HL-60 (cell line): ENCODE data around the gene DUSP5.
"Not testable (repeated sequence)": the region's sequence is repeated elsewhere in the genome, so short reads cannot be mapped to it uniquely, and the experiment has no call there.

Experiments used
- DNase-seq, 2 experiments: peaks; one replicate each; pipeline ENCODE4 v3.0.0-alpha.2; 2010 to 2020; ENCODE audit warnings: low read depth in 1 of 2, low spot score in 1 of 2
- H3K27ac ChIP-seq: fragments of 250-450 bp; sonication (Bioruptor Pico); replicated peaks from 2 replicates; pipeline ENCODE4 v1.5.1; 2020; ENCODE audit warnings: mild to moderate bottlenecking, moderate library complexity
- H3K27me3 ChIP-seq: fragments of 250-450 bp; sonication (Bioruptor Pico); 2 replicates; pipeline ENCODE4 v1.5.1; 2021; ENCODE audit warnings: mild to moderate bottlenecking, moderate library complexity; ENCODE audit not compliant: insufficient read depth, poor library complexity, severe bottlenecking
- H3K4me3 ChIP-seq: replicated peaks from 2 replicates; pipeline ENCODE4 v1.5.1; 2011; ENCODE audit warnings: mild to moderate bottlenecking, control low read depth, low read length; ENCODE audit not compliant: insufficient read depth
- GABPA ChIP-seq: IDR thresholded peaks from 2 replicates; pipeline ENCODE4 v1.6.1; 2012; ENCODE audit warnings: low read depth
- POLR2AphosphoS5 ChIP-seq: IDR thresholded peaks from 2 replicates; pipeline ENCODE4 v1.6.1; 2012; ENCODE audit warnings: low read depth
- SPI1 ChIP-seq: IDR thresholded peaks from 2 replicates; pipeline ENCODE4 v1.6.1; 2012; ENCODE audit warnings: low read depth, mild to moderate bottlenecking, borderline replicate concordance
- TF ChIP-seq, protein P1 (sequence below): IDR thresholded peaks from one replicate; pipeline ENCODE4 v1.5.1; 2011; ENCODE audit warnings: low read length, control low read depth, inconsistent platforms; ENCODE audit not compliant: insufficient read depth
- TF ChIP-seq, protein P2 (sequence below): IDR thresholded peaks from 2 replicates; pipeline ENCODE4 v1.6.1; 2012; ENCODE audit warnings: low read depth; ENCODE audit not compliant: insufficient replicate concordance

Gene DUSP5

DNA sequence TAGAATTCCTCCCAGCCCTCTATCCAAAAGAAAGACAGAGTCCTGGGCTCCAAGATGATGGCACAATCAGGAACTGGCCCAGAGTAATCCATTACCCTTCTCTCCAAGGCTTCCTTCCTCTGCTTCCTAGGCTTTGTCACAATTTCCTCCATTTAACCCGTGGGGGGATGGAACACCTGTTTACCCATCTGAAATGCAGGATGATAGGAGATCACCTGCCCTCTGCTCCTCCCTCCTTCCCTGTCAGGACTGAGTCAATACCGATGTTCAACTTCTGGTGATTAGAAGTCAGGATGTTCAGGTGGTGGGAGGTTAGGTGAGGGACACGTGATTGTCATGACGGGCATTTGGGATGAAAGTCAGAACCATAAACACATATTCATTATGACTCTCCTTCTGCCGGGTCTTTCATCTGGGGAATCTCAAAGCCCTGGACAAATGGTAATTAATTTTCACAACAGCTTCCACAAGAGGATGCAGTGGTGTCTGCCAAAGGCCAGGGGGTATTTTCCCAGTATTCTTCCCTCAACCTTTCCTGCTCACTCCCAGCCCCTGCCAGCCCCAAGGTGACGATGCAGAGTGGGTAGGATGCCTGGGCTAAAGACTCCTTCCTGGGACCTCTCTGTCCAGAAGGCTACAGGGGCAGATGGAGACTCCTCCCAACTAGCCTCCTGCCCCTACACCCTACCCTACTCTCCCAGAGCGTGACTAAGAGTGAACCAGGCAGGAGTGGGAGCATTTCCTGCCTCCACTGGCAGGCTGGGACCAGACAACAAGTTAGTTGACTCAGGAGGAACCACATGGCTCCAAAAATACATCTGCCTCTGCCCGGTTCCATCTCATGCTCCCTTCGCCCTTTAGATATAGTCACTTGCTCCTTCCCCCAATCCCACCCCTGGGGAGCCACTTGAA is 27.9 kb downstream of the DUSP5 start:
- H3K27ac ChIP-seq: no peak overlapping the region
- no peaks in the 10 kb centered on the region for H3K27me3 ChIP-seq
- DNase-seq: no peak
- TF ChIP-seq GABPA (no peak), SPI1 (no peak), POLR2AphosphoS5 (no peak)
- TF ChIP-seq, protein P1, sequence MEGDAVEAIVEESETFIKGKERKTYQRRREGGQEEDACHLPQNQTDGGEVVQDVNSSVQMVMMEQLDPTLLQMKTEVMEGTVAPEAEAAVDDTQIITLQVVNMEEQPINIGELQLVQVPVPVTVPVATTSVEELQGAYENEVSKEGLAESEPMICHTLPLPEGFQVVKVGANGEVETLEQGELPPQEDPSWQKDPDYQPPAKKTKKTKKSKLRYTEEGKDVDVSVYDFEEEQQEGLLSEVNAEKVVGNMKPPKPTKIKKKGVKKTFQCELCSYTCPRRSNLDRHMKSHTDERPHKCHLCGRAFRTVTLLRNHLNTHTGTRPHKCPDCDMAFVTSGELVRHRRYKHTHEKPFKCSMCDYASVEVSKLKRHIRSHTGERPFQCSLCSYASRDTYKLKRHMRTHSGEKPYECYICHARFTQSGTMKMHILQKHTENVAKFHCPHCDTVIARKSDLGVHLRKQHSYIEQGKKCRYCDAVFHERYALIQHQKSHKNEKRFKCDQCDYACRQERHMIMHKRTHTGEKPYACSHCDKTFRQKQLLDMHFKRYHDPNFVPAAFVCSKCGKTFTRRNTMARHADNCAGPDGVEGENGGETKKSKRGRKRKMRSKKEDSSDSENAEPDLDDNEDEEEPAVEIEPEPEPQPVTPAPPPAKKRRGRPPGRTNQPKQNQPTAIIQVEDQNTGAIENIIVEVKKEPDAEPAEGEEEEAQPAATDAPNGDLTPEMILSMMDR: no peak
- TF ChIP-seq, protein P2, sequence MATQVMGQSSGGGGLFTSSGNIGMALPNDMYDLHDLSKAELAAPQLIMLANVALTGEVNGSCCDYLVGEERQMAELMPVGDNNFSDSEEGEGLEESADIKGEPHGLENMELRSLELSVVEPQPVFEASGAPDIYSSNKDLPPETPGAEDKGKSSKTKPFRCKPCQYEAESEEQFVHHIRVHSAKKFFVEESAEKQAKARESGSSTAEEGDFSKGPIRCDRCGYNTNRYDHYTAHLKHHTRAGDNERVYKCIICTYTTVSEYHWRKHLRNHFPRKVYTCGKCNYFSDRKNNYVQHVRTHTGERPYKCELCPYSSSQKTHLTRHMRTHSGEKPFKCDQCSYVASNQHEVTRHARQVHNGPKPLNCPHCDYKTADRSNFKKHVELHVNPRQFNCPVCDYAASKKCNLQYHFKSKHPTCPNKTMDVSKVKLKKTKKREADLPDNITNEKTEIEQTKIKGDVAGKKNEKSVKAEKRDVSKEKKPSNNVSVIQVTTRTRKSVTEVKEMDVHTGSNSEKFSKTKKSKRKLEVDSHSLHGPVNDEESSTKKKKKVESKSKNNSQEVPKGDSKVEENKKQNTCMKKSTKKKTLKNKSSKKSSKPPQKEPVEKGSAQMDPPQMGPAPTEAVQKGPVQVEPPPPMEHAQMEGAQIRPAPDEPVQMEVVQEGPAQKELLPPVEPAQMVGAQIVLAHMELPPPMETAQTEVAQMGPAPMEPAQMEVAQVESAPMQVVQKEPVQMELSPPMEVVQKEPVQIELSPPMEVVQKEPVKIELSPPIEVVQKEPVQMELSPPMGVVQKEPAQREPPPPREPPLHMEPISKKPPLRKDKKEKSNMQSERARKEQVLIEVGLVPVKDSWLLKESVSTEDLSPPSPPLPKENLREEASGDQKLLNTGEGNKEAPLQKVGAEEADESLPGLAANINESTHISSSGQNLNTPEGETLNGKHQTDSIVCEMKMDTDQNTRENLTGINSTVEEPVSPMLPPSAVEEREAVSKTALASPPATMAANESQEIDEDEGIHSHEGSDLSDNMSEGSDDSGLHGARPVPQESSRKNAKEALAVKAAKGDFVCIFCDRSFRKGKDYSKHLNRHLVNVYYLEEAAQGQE: no peak
- no peak overlapping the region for H3K4me3 ChIP-seq

DNA sequence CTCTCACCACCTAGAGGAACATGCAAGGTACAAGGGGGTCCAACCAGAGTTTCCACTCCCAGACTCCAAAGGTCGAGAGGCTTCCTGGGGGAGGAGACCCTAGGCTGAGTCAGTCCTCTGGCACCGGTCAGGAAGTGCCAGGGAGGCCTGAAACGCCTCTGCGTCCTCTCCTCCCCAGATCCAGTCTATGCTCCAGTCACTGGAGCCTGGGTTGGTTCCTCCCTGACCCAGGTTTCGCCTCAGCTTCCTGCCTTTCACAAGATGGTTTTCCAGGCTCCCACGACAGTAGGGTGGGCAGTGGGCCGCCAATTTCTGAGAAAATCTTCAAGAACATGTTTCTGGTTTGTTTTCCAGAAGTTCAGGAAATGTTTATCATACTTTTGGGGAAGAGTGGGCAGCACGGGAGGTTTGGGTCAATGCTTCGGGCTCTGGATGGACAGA is 30.0 kb downstream of the DUSP5 start:
- H3K27me3 ChIP-seq: no peaks in the 10 kb centered on the region
- H3K27ac ChIP-seq: no peak overlapping the region
- no peak for DNase-seq
- no peak overlapping the region for H3K4me3 ChIP-seq
- no peak for TF ChIP-seq SPI1
- TF ChIP-seq, protein P2: no peak
- TF ChIP-seq POLR2AphosphoS5: no peak
- TF ChIP-seq, protein P1: no peak
- TF ChIP-seq GABPA: no peak

DNA sequence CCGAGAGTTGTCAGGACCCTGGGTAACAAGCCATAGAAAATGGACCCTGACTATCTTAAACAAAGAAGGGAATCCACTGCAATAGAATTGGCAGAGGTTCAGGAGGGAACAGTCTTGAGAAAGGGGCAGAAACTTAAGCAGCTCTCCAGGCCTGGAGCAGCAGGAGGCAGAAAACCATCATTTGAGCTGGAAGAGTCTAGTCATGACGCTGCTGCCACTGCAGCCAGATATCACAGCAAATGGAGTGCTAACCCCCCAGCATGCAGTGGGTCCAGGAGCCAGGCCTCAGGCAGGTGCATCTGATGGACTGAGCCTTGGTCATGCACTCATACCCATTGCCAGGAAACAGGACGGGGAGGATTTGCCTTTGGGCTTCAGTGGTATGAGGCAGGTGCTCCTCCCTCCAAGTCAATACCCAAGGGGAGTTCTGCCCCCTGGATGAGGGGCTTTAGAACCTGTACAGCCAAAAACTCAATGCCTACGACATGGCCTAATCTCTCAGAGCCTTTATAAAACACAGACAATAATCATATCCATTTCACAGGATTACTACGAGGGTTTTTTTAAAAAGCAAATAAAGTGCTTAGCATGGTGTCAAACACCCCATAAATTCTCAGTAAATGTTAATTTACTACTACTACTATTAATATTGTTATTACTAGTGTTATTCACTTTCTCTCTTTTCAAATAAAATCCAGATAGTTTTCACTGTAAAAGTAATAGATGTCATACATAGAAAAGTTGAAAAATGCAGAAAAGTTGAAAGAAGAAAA is 30.7 kb downstream of the DUSP5 start:
- TF ChIP-seq, protein P1: no peak
- TF ChIP-seq, protein P2: no peak
- no peak for TF ChIP-seq SPI1
- TF ChIP-seq GABPA: no peak
- no peak for TF ChIP-seq POLR2AphosphoS5
- DNase-seq: no peak
- Histone ChIP-seq H3K27me3 (no peaks in the 10 kb centered on the region), H3K4me3 (no peak overlapping the region), H3K27ac (no peak overlapping the region)

DNA sequence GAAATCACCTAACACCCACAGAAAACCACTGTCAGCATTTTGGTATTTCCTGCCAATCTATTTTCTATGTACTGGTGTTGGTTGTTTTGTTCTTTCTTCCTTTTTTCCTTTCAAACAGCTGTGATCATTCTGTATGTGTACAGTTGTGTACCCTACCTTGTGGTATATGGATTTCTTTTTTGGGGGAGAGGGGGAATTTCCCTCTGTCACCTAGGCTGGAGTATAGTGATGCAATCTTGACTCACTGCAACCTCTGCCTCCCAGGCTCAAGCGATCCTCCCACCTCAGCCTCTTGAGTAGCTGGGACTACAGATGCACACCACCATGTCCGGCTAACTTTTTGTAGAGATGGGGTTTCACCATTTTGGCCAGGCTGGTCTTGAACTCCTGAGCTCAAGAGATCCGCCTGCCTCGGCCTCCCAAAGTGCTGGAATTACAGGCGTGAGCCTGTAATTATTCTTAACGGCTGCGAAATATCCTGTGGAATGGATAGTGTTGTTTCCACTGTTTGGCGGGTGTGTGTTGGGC is 31.4 kb downstream of the DUSP5 start:
- not testable (repeated sequence) for H3K27me3 ChIP-seq, DNase-seq, H3K27ac ChIP-seq, H3K4me3 ChIP-seq
